Type B pancreatic cell (in vitro differentiated cells): ENCODE data around the gene ASCL1. TPM values are rescaled to one million over a fixed set of nuclear protein-coding genes. Genes with fewer than 3 reads are reported as not detected.

ENCODE experiments used
- DNase-seq: peaks from one replicate; pipeline ENCODE4 v3.0.0; 2021; ENCODE audit warnings: mixed read lengths; ENCODE audit not compliant: unreplicated experiment; ENCODE audit errors: extremely low spot score
- H3K27ac Mint-ChIP-seq: 2 replicates; pipeline ENCODE4 v1.8.0; 2021; ENCODE audit warnings: mild to moderate bottlenecking, mixed read lengths
- H3K27me3 Mint-ChIP-seq: 2 replicates; pipeline ENCODE4 v1.8.0; 2021; ENCODE audit warnings: mixed read lengths
- H3K36me3 Mint-ChIP-seq: 2 replicates; pipeline ENCODE4 v1.8.0; 2021; ENCODE audit warnings: mixed read lengths
- H3K4me1 Mint-ChIP-seq: one replicate; pipeline ENCODE4 v1.8.0; 2021; ENCODE audit warnings: mixed read lengths; ENCODE audit not compliant: unreplicated experiment
- H3K4me3 Mint-ChIP-seq: 2 replicates; pipeline ENCODE4 v1.8.0; 2021; ENCODE audit warnings: mild to moderate bottlenecking, mixed read lengths
- H3K9me3 Mint-ChIP-seq: 2 replicates; pipeline ENCODE4 v1.8.0; 2021; ENCODE audit warnings: mixed read lengths
- CTCF ChIP-seq: fragments of 200-600 bp; sonication (generic); conservative IDR thresholded peaks from 2 replicates; pipeline ENCODE4 v1.5.0; 2021; ENCODE audit warnings: antibody characterized with exemption, mild to moderate bottlenecking
- total RNA-seq: library from RNA; stranded (reverse); gene quantifications from 2 replicates; pipeline ENCODE4 v1.2.1, GENCODE V29; 2021; ENCODE audit warnings: low replicate concordance

ASCL1 gene
- total RNA-seq, 1 donor from 2014 or later: 7.5 TPM

GRCh38 chr12:102950950-102951619 is 6.4 kb upstream of the ASCL1 start:
- H3K4me1 Mint-ChIP-seq: peaks cover 21% of the 10 kb centered on the region
- H3K4me3 Mint-ChIP-seq: peak overlapping the region; percentile 75
- no peaks in the 10 kb centered on the region for H3K9me3 Mint-ChIP-seq
- no peaks in the 10 kb centered on the region for H3K36me3 Mint-ChIP-seq
- peaks cover 97% of the 10 kb centered on the region for H3K27me3 Mint-ChIP-seq
- no peak overlapping the region for H3K27ac Mint-ChIP-seq
- no peak for DNase-seq
- TF ChIP-seq CTCF: no peak

- no peak for DNase-seq
- no peaks in the 10 kb centered on the region for H3K36me3 Mint-ChIP-seq
- no peak for TF ChIP-seq CTCF
- H3K4me1 Mint-ChIP-seq: peaks cover 24% of the 10 kb centered on the region
- H3K27me3 Mint-ChIP-seq: peaks cover 97% of the 10 kb centered on the region
- H3K27ac Mint-ChIP-seq: no peak overlapping the region
- peak overlapping the region; percentile 33 for H3K4me3 Mint-ChIP-seq
- no peaks in the 10 kb centered on the region for H3K9me3 Mint-ChIP-seq
These were observed 5.6 kb upstream of the ASCL1 start for GRCh38 chr12:102951841-102952240.

GRCh38 chr12:102953221-102953620 is 4.3 kb upstream of the ASCL1 start:
- TF ChIP-seq CTCF: no peak
- peaks cover 29% of the 10 kb centered on the region for H3K4me1 Mint-ChIP-seq
- H3K4me3 Mint-ChIP-seq: no peak overlapping the region
- no peaks in the 10 kb centered on the region for H3K36me3 Mint-ChIP-seq
- no peak overlapping the region for H3K27ac Mint-ChIP-seq
- DNase-seq: no peak
- H3K27me3 Mint-ChIP-seq: peaks cover 97% of the 10 kb centered on the region
- no peaks in the 10 kb centered on the region for H3K9me3 Mint-ChIP-seq

- Mint-ChIP-seq H3K9me3 (no peaks in the 10 kb centered on the region), H3K27ac (no peak overlapping the region), H3K36me3 (no peaks in the 10 kb centered on the region), H3K4me3 (no peak overlapping the region), H3K27me3 (peaks cover 96% of the 10 kb centered on the region), H3K4me1 (peaks cover 33% of the 10 kb centered on the region)
- no peak for TF ChIP-seq CTCF
- no peak for DNase-seq
These were observed 3.3 kb upstream of the ASCL1 start for GRCh38 chr12:102954134-102954533.

GRCh38 chr12:102955926-102956737 is 1.3 kb upstream of the ASCL1 start:
- TF ChIP-seq CTCF: no peak
- DNase-seq: no peak
- H3K4me3 Mint-ChIP-seq: peak overlapping the region; percentile 85

More at GRCh38 chr12:102955926-102956737, 1.3 kb upstream of the ASCL1 start:
- H3K27ac Mint-ChIP-seq: no peak overlapping the region
- peaks cover 96% of the 10 kb centered on the region for H3K27me3 Mint-ChIP-seq
- no peaks in the 10 kb centered on the region for H3K36me3 Mint-ChIP-seq
- peaks cover 25% of the 10 kb centered on the region for H3K4me1 Mint-ChIP-seq
- H3K9me3 Mint-ChIP-seq: no peaks in the 10 kb centered on the region
